Measurements from ENCODE around the gene DEDD2. TPM values are rescaled to one million over a fixed set of nuclear protein-coding genes. Genes with fewer than 3 reads are reported as not detected.

DEDD2 gene
- total RNA-seq, 1 experiment from 2014 or later, result 32.7 TPM

DNA sequence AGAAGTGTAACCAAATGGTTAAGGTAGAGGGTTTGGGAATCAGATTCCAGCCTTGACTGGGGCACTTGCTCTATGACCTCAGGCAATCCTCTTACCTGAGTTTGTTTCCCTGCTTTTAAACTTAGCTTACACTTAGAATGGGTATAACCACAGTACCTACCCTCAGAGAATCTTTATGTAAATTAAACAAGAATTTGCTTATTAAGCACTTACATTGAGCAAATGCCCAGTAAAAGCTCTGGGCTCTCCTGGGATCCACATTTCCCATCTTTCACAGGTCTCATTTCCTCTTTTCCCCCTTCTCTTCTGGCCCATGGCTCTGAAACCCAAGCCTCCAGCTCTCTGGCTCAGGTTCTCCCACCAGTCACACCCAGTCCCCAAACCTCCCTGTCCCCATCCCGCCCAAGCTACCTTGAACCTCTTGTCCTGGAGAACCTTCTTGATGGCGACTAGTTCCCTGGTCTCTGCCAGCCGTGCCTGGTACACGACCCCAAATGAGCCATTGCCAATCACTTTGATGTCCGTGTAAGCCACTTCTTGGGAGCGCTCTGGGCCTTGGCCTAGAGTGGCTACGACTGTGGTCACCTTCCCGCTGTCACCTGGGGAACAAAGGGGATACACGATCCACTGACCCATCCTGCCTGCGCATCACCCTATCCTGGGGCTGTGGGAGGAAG is 22.2 kb upstream of the DEDD2 start:
- no peak overlapping the region for H3K27ac ChIP-seq (ENCODE audit: low read depth, low read length)
- no peaks in the 10 kb centered on the region for H3K27me3 ChIP-seq (ENCODE audit: insufficient read depth, low read length)
- intact Hi-C loops (cut with micrococcal nuclease), result loop anchor here (5.0 kb wide), 1 partner anchor 158 kb away; no protein-coding TSS in a partner anchor
- no peak overlapping the region for H3K9ac ChIP-seq (ENCODE audit: low read length)
- peaks cover 3 to 14% of the 10 kb centered on the region in 2 experiments for H3K4me1 ChIP-seq (ENCODE audit: control insufficient read depth in 1 of 2, insufficient read depth in 2 of 2, low read length in 2 of 2)
- ChIA-PET CTCF (no interaction called here), POLR2A (interaction anchor here (0.6 kb wide), 1 partner anchor 169 kb away, joined by 3 read pairs; no protein-coding TSS in a partner anchor), RAD21 (ENCODE audit: low non-redundant PET in 1 of 2, low total read pairs in 2 of 2, uncharacterized antibody in 2 of 2, unreplicated experiment in 2 of 2) (no interaction called here)
- H3K79me2 ChIP-seq (ENCODE audit: insufficient read depth, low read length), result peaks cover 50% of the 10 kb centered on the region
- H3K36me3 ChIP-seq (ENCODE audit: control insufficient read depth in 1 of 2, insufficient read depth in 2 of 2, low read length in 2 of 2), result peaks cover 16 to 24% of the 10 kb centered on the region in 2 experiments; a peak in 3 of 4 replicates
- H3K9me3 ChIP-seq (ENCODE audit: control insufficient read depth in 1 of 2, insufficient read depth in 1 of 2, low read depth in 1 of 2, low read length in 2 of 2), result no peaks in the 10 kb centered on the region
- BruUV-seq (replicated peaks), result no TSS peak
- H2AFZ ChIP-seq (ENCODE audit: low read depth, low read length, poor library complexity, severe bottlenecking), result no peak overlapping the region
- no peaks in the 10 kb centered on the region for H3K9me2 ChIP-seq (ENCODE audit: insufficient read depth)
- no peak for ATAC-seq
- H3K4me3 ChIP-seq (replicated peaks in 1 of 2; ENCODE audit: low read depth in 1 of 2, low read length in 2 of 2), result no peak overlapping the region
- H3K4me2 ChIP-seq (ENCODE audit: low read length), result no peak overlapping the region
- no peaks in the 10 kb centered on the region for H4K20me1 ChIP-seq (ENCODE audit: insufficient read depth)
- TF ChIP-seq, protein P1, sequence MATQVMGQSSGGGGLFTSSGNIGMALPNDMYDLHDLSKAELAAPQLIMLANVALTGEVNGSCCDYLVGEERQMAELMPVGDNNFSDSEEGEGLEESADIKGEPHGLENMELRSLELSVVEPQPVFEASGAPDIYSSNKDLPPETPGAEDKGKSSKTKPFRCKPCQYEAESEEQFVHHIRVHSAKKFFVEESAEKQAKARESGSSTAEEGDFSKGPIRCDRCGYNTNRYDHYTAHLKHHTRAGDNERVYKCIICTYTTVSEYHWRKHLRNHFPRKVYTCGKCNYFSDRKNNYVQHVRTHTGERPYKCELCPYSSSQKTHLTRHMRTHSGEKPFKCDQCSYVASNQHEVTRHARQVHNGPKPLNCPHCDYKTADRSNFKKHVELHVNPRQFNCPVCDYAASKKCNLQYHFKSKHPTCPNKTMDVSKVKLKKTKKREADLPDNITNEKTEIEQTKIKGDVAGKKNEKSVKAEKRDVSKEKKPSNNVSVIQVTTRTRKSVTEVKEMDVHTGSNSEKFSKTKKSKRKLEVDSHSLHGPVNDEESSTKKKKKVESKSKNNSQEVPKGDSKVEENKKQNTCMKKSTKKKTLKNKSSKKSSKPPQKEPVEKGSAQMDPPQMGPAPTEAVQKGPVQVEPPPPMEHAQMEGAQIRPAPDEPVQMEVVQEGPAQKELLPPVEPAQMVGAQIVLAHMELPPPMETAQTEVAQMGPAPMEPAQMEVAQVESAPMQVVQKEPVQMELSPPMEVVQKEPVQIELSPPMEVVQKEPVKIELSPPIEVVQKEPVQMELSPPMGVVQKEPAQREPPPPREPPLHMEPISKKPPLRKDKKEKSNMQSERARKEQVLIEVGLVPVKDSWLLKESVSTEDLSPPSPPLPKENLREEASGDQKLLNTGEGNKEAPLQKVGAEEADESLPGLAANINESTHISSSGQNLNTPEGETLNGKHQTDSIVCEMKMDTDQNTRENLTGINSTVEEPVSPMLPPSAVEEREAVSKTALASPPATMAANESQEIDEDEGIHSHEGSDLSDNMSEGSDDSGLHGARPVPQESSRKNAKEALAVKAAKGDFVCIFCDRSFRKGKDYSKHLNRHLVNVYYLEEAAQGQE (IDR thresholded peaks at IDR 0.05; ENCODE audit: low read depth), result no peak
- TF ChIP-seq, protein P2, sequence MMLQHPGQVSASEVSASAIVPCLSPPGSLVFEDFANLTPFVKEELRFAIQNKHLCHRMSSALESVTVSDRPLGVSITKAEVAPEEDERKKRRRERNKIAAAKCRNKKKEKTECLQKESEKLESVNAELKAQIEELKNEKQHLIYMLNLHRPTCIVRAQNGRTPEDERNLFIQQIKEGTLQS (IDR thresholded peaks at IDR 0.05), result no peak
- TF ChIP-seq SP1 (IDR thresholded peaks at IDR 0.05; ENCODE audit: low read depth) (no peak), POLR2AphosphoS5 (IDR thresholded peaks at IDR 0.05; ENCODE audit: low read depth, low read length) (no peak), EZH2phosphoT487 (IDR thresholded peaks at IDR 0.05; ENCODE audit: borderline replicate concordance) (no peak), RAD21 (IDR thresholded peaks at IDR 0.05; ENCODE audit: low read depth) (no peak)
- DNase-seq (ENCODE audit: low read depth, low spot score), result no peak
